ENCODE data around the gene CAV3. TPM values are rescaled to one million over a fixed set of nuclear protein-coding genes. Genes with fewer than 3 reads are reported as not detected.
A peak's percentile ranks its signal among the peaks of the same experiment; 100 is the strongest.

CAV3 gene
- total and polyA plus RNA-seq, 9 of the 15 experiments (the other 6 are each of a cell fraction or from before 2014, with no cell fraction given) = not detected

DNA sequence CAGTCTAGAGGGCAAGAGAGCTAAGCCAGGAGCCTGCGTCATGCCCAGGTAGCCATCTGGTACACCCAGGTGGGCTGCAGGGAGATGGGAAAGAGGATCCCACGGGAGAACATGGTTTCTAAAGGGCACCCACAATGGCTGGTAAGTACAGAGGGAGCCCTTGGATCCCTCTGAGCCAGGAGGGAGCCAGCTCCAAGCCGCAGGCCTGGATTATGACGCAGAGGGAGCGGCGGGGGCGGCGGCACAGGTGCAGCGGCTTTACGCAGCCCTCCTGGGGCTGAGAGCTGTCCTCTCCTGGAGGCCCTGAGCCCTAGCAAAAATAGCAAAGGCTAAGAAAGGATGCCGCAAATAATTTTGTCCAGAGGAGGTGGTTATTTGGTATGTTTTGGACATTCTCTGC lies 2.8 kb downstream of the CAV3 start (continued):
- TF ChIP-seq, protein P1, sequence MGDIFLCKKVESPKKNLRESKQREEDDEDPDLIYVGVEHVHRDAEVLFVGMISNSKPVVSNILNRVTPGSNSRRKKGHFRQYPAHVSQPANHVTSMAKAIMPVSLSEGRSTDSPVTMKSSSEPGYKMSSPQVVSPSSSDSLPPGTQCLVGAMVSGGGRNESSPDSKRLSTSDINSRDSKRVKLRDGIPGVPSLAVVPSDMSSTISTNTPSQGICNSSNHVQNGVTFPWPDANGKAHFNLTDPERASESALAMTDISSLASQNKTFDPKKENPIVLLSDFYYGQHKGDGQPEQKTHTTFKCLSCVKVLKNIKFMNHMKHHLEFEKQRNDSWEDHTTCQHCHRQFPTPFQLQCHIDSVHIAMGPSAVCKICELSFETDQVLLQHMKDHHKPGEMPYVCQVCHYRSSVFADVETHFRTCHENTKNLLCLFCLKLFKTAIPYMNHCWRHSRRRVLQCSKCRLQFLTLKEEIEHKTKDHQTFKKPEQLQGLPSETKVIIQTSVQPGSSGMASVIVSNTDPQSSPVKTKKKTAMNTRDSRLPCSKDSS (IDR thresholded peaks at IDR 0.05; ENCODE audit: low read depth, partially characterized antibody) = no peak
- TF ChIP-seq, protein P2, sequence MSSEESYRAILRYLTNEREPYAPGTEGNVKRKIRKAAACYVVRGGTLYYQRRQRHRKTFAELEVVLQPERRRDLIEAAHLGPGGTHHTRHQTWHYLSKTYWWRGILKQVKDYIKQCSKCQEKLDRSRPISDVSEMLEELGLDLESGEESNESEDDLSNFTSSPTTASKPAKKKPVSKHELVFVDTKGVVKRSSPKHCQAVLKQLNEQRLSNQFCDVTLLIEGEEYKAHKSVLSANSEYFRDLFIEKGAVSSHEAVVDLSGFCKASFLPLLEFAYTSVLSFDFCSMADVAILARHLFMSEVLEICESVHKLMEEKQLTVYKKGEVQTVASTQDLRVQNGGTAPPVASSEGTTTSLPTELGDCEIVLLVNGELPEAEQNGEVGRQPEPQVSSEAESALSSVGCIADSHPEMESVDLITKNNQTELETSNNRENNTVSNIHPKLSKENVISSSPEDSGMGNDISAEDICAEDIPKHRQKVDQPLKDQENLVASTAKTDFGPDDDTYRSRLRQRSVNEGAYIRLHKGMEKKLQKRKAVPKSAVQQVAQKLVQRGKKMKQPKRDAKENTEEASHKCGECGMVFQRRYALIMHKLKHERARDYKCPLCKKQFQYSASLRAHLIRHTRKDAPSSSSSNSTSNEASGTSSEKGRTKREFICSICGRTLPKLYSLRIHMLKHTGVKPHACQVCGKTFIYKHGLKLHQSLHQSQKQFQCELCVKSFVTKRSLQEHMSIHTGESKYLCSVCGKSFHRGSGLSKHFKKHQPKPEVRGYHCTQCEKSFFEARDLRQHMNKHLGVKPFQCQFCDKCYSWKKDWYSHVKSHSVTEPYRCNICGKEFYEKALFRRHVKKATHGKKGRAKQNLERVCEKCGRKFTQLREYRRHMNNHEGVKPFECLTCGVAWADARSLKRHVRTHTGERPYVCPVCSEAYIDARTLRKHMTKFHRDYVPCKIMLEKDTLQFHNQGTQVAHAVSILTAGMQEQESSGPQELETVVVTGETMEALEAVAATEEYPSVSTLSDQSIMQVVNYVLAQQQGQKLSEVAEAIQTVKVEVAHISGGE (CRISPR knock-in tag; IDR thresholded peaks at IDR 0.05) = no peak

DNA sequence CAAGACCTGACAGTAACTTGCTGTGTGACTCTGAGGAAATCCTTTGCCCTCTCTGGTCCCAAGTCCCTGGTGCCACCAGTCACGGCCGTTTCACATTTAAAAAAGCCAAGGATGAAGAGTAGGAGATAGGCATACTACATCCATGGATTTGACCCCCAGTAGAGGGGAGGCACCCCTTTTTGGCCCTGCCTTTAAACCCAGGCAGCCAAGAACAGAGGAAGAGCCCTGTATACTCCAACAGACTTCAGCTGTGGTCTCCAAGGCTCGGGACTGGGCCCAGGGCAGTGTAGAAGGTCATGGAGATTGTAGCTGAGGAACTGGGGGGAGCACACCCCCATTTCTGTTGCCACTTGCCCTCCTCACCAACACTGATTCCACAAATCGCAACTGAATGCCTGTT lies 3.7 kb downstream of the CAV3 start:
- no peak for TF ChIP-seq CAMTA2 (CRISPR knock-in tag; conservative IDR thresholded peaks at IDR 0.05)
- peak; percentile 43 for TF ChIP-seq RBM25 (IDR thresholded peaks at IDR 0.05; ENCODE audit: low read depth, low read length, severe bottlenecking)
- TF ChIP-seq ZFP36 (IDR thresholded peaks at IDR 0.05; ENCODE audit: low read depth, low read length, partially characterized antibody) = peak; percentile 45
- H3K9me1 ChIP-seq (ENCODE audit: control insufficient read depth, insufficient read depth, low read length) = peaks cover 3% of the 10 kb centered on the region
- no peaks in the 10 kb centered on the region for H3K9me3 ChIP-seq (replicated peaks; ENCODE audit: control insufficient read depth, insufficient read depth, low read depth, low read length)
- ATAC-seq (no peak), FAIRE-seq (no peak), DNase-seq (ENCODE audit: extremely low read depth in 1 of 4, low spot score in 3 of 4) (no peak)
- in situ Hi-C loops (cut with MboI) = no loop called here
- no peak overlapping the region for H3K27ac ChIP-seq (ENCODE audit: extremely low read depth, low read depth, low read length)
- peaks cover 9% of the 10 kb centered on the region for H4K20me1 ChIP-seq (replicated peaks; ENCODE audit: control insufficient read depth, insufficient read depth, low read length)
- BruUV-seq (replicated peaks) = no TSS peak
- CTCF ChIA-PET (ENCODE audit: low intra/inter-chr PET ratio) = no interaction called here
- no peak overlapping the region for H3K9ac ChIP-seq (ENCODE audit: insufficient read depth in 1 of 2, low read depth in 2 of 2, low read length in 2 of 2)
- intact Hi-C loops (cut with micrococcal nuclease) = no loop called here
- H3K36me3 ChIP-seq (ENCODE audit: control insufficient read depth, insufficient read depth, low read length) = no peaks in the 10 kb centered on the region
- H3K4me2 ChIP-seq (ENCODE audit: insufficient read depth, low read length) = no peak overlapping the region
- H3K4me1 ChIP-seq (replicated peaks in 1 of 2; ENCODE audit: control insufficient read depth in 2 of 2, insufficient read depth in 2 of 2, low read length in 2 of 2) = peaks cover 3 to 4% of the 10 kb centered on the region in 2 experiments; a peak in 3 of 5 replicates
- no peaks in the 10 kb centered on the region for H3K79me2 ChIP-seq (ENCODE audit: control insufficient read depth, insufficient read depth, low read length)
- POLR2A ChIA-PET = interaction anchor here (1.1 kb wide), 1 partner anchor 14 kb away, joined by 4 read pairs; no protein-coding TSS in a partner anchor
- WGBS (ENCODE audit: insufficient coverage, low coverage, missing lambda C conversion rate) = 0% methylated on average over 4 of the region's 4 CpGs
- no peak overlapping the region for H2AFZ ChIP-seq (ENCODE audit: low read depth, low read length)
- H3K4me3 ChIP-seq = no peak overlapping the region
- H3K27me3 ChIP-seq (ENCODE audit: control insufficient read depth in 2 of 2, insufficient read depth in 2 of 2, low read length in 2 of 2) = peaks cover 18 to 56% of the 10 kb centered on the region in 2 experiments
